ENCODE data around the gene LRMDA. TPM values are rescaled to one million over a fixed set of nuclear protein-coding genes. Genes with fewer than 3 reads are reported as not detected.

The LRMDA gene
- total and polyA plus RNA-seq, 2 of the 13 experiments (the other 11 are each of a cell fraction or from before 2014, with no cell fraction given) = 13.4 to 22.0 TPM

DNA sequence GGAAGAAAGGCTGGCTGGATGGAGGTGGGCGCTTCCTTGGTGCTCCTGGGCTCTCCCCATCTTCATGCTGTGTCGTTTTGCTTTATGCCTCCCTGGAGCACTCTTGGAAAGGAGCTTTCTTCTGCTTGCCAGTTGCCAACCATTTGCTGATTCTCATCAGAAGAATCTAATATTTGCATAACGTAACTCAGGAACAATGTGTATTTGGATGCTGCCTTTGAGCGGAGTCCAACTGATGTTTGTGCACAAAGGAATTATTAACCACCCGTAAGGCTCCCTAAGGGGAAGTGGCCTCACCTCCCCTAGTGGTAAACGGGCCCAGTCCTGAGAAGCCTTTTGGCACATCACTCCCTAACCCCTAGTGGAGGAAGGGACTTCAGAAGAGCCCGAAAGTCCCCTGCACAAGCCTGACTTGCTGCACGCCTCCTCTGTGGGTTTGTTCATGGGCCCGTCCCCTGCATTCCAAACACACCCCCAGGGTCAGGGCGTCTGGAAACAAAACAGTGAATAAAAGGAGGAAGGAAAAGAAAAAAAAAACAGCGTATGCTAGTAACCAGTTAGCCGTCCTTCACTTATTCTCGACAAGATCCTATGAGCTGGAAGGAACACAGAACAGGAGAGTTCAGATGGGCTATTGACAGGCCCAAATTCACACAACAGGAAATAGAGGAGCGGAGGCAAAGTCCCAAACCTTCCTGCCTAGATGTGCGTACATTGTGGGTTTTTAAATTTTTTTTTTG, 602.2 kb downstream of the LRMDA start (continued):
- TF ChIP-seq FIP1L1 (IDR thresholded peaks at IDR 0.05; ENCODE audit: borderline replicate concordance, insufficient read depth, low read depth, low read length) = no peak
- peak; percentile 66 for TF ChIP-seq MTA1 (CRISPR knock-in tag; IDR thresholded peaks at IDR 0.05; ENCODE audit: borderline replicate concordance)
- TF ChIP-seq U2AF1 (optimal IDR thresholded peaks at IDR 0.05; ENCODE audit: low read depth, low read length) = no peak
- TF ChIP-seq, protein P1, sequence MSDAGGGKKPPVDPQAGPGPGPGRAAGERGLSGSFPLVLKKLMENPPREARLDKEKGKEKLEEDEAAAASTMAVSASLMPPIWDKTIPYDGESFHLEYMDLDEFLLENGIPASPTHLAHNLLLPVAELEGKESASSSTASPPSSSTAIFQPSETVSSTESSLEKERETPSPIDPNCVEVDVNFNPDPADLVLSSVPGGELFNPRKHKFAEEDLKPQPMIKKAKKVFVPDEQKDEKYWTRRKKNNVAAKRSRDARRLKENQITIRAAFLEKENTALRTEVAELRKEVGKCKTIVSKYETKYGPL (CRISPR knock-in tag; IDR thresholded peaks at IDR 0.05) = no peak
- TF ChIP-seq, protein P2, sequence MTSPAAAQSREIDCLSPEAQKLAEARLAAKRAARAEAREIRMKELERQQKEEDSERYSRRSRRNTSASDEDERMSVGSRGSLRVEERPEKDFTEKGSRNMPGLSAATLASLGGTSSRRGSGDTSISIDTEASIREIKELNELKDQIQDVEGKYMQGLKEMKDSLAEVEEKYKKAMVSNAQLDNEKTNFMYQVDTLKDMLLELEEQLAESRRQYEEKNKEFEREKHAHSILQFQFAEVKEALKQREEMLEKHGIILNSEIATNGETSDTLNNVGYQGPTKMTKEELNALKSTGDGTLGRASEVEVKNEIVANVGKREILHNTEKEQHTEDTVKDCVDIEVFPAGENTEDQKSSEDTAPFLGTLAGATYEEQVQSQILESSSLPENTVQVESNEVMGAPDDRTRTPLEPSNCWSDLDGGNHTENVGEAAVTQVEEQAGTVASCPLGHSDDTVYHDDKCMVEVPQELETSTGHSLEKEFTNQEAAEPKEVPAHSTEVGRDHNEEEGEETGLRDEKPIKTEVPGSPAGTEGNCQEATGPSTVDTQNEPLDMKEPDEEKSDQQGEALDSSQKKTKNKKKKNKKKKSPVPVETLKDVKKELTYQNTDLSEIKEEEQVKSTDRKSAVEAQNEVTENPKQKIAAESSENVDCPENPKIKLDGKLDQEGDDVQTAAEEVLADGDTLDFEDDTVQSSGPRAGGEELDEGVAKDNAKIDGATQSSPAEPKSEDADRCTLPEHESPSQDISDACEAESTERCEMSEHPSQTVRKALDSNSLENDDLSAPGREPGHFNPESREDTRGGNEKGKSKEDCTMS (CRISPR knock-in tag; conservative IDR thresholded peaks at IDR 0.05) = no peak
- peak; percentile 63 for TF ChIP-seq REPIN1 (CRISPR knock-in tag; IDR thresholded peaks at IDR 0.05; ENCODE audit: borderline replicate concordance, low read depth)
- TF ChIP-seq, protein P3, sequence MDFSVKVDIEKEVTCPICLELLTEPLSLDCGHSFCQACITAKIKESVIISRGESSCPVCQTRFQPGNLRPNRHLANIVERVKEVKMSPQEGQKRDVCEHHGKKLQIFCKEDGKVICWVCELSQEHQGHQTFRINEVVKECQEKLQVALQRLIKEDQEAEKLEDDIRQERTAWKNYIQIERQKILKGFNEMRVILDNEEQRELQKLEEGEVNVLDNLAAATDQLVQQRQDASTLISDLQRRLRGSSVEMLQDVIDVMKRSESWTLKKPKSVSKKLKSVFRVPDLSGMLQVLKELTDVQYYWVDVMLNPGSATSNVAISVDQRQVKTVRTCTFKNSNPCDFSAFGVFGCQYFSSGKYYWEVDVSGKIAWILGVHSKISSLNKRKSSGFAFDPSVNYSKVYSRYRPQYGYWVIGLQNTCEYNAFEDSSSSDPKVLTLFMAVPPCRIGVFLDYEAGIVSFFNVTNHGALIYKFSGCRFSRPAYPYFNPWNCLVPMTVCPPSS (IDR thresholded peaks at IDR 0.05) = no peak
- peak; percentile 42; the same call in 1 of the 2 replicates for TF ChIP-seq KLF6 (CRISPR knock-in tag; IDR thresholded peaks at IDR 0.05)
- peak; percentile 67 for TF ChIP-seq DR1 (CRISPR knock-in tag; IDR thresholded peaks at IDR 0.05)
- TF ChIP-seq ZNF569 (CRISPR knock-in tag; IDR thresholded peaks at IDR 0.05; ENCODE audit: borderline replicate concordance) = 0 out of 2 replicates have a peak, but pooled peaks have one; percentile 70
- TF ChIP-seq ZBTB7B (CRISPR knock-in tag; IDR thresholded peaks at IDR 0.05) = peak; percentile 90
- peak; percentile 76; the same call in 1 of the 2 replicates for TF ChIP-seq BRD4 (CRISPR knock-in tag; IDR thresholded peaks at IDR 0.05)
- TF ChIP-seq FOXK1 (CRISPR knock-in tag; IDR thresholded peaks at IDR 0.05; ENCODE audit: borderline replicate concordance, low read depth) = peak; percentile 31; the same call in 1 of the 2 replicates
- TF ChIP-seq, protein P4, sequence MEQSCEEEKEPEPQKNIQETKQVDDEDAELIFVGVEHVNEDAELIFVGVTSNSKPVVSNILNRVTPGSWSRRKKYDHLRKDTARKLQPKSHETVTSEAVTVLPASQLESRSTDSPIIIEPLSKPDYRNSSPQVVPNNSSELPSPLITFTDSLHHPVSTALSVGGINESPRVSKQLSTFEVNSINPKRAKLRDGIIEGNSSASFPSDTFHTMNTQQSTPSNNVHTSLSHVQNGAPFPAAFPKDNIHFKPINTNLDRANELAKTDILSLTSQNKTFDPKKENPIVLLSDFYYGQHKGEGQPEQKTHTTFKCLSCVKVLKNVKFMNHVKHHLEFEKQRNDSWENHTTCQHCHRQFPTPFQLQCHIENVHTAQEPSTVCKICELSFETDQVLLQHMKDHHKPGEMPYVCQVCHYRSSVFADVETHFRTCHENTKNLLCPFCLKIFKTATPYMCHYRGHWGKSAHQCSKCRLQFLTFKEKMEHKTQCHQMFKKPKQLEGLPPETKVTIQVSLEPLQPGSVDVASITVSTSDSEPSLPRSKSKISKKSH (CRISPR knock-in tag; IDR thresholded peaks at IDR 0.05; ENCODE audit: borderline replicate concordance) = no peak
- TF ChIP-seq, protein P5, sequence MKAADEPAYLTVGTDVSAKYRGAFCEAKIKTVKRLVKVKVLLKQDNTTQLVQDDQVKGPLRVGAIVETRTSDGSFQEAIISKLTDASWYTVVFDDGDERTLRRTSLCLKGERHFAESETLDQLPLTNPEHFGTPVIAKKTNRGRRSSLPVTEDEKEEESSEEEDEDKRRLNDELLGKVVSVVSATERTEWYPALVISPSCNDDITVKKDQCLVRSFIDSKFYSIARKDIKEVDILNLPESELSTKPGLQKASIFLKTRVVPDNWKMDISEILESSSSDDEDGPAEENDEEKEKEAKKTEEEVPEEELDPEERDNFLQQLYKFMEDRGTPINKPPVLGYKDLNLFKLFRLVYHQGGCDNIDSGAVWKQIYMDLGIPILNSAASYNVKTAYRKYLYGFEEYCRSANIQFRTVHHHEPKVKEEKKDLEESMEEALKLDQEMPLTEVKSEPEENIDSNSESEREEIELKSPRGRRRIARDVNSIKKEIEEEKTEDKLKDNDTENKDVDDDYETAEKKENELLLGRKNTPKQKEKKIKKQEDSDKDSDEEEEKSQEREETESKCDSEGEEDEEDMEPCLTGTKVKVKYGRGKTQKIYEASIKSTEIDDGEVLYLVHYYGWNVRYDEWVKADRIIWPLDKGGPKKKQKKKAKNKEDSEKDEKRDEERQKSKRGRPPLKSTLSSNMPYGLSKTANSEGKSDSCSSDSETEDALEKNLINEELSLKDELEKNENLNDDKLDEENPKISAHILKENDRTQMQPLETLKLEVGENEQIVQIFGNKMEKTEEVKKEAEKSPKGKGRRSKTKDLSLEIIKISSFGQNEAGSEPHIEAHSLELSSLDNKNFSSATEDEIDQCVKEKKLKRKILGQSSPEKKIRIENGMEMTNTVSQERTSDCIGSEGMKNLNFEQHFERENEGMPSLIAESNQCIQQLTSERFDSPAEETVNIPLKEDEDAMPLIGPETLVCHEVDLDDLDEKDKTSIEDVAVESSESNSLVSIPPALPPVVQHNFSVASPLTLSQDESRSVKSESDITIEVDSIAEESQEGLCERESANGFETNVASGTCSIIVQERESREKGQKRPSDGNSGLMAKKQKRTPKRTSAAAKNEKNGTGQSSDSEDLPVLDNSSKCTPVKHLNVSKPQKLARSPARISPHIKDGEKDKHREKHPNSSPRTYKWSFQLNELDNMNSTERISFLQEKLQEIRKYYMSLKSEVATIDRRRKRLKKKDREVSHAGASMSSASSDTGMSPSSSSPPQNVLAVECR (CRISPR knock-in tag; IDR thresholded peaks at IDR 0.05; ENCODE audit: borderline replicate concordance) = peak; percentile 53; the same call in 1 of the 2 replicates
- TF ChIP-seq, protein P6, sequence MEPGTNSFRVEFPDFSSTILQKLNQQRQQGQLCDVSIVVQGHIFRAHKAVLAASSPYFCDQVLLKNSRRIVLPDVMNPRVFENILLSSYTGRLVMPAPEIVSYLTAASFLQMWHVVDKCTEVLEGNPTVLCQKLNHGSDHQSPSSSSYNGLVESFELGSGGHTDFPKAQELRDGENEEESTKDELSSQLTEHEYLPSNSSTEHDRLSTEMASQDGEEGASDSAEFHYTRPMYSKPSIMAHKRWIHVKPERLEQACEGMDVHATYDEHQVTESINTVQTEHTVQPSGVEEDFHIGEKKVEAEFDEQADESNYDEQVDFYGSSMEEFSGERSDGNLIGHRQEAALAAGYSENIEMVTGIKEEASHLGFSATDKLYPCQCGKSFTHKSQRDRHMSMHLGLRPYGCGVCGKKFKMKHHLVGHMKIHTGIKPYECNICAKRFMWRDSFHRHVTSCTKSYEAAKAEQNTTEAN (CRISPR knock-in tag; conservative IDR thresholded peaks at IDR 0.05) = peak; percentile 45; the same call in 1 of the 2 replicates

All from HepG2 (cell line).